ENCODE results near the gene SLC24A4. TPM values are rescaled to one million over a fixed set of nuclear protein-coding genes. Genes with fewer than 3 reads are reported as not detected.

The SLC24A4 gene
- total RNA-seq, 4 donors from 2014 or later = 0.75 to 1.9 (median 1.4) TPM

DNA sequence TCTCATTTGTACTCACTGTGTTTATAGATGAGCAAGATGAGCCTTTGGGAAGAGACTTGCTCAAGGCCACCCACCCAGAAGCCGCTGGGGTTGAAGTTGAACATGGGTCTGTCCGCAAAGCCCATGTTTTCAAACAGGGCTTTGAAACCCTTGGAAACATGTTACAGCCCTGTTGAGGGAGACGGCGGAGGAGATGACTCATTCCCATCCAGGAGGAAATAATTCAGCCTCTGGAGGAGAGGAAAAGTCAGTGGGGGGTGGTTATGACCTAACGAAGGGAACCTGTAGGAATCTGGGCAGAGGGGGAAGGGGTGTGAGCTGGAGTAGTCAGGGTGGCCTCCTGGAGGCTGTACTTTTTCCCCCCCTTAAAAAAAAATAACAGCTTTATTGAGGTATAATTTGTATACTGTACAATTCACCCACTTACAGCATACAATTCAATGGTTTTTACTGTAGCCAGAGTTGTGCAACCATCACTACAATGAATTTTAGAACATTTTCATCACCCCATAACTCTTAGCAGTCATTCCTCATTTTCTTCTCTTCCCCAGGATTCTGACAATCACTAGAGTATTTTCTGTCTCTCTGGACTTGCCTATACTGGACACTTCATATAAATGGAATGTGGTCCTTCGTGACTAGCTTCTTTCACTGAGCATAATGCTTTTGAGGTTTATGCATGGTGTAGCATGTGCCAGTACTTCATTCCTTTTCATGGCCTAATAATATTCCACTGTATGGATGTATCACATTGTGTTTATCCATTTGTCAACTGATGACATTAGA lies 188.7 kb downstream of the SLC24A4 start:
- TF ChIP-seq, protein P1, sequence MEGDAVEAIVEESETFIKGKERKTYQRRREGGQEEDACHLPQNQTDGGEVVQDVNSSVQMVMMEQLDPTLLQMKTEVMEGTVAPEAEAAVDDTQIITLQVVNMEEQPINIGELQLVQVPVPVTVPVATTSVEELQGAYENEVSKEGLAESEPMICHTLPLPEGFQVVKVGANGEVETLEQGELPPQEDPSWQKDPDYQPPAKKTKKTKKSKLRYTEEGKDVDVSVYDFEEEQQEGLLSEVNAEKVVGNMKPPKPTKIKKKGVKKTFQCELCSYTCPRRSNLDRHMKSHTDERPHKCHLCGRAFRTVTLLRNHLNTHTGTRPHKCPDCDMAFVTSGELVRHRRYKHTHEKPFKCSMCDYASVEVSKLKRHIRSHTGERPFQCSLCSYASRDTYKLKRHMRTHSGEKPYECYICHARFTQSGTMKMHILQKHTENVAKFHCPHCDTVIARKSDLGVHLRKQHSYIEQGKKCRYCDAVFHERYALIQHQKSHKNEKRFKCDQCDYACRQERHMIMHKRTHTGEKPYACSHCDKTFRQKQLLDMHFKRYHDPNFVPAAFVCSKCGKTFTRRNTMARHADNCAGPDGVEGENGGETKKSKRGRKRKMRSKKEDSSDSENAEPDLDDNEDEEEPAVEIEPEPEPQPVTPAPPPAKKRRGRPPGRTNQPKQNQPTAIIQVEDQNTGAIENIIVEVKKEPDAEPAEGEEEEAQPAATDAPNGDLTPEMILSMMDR (IDR thresholded peaks at IDR 0.05; ENCODE audit: low read depth) = no peak

DNA sequence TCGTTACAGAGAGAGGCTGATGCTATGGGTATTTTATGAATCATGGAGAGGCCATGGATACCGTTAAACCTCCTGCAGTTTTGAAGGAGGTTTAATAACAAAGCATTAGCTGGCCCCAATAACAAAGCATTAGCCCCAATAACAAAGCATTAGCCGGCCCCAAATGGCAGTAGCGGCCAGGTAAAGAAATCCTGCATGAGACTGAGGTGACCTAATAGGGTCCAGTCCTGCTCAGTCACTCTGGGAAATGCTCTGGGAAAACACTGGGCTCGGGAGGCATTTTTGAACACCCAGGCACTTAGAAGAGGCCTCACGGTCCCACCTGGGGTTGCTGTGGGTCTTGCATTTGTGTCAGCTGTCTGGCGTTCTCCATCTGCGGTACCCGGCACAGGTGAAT lies 189.8 kb downstream of the SLC24A4 start:
- TF ChIP-seq, protein P1 (IDR thresholded peaks at IDR 0.05; ENCODE audit: low read depth) = no peak

DNA sequence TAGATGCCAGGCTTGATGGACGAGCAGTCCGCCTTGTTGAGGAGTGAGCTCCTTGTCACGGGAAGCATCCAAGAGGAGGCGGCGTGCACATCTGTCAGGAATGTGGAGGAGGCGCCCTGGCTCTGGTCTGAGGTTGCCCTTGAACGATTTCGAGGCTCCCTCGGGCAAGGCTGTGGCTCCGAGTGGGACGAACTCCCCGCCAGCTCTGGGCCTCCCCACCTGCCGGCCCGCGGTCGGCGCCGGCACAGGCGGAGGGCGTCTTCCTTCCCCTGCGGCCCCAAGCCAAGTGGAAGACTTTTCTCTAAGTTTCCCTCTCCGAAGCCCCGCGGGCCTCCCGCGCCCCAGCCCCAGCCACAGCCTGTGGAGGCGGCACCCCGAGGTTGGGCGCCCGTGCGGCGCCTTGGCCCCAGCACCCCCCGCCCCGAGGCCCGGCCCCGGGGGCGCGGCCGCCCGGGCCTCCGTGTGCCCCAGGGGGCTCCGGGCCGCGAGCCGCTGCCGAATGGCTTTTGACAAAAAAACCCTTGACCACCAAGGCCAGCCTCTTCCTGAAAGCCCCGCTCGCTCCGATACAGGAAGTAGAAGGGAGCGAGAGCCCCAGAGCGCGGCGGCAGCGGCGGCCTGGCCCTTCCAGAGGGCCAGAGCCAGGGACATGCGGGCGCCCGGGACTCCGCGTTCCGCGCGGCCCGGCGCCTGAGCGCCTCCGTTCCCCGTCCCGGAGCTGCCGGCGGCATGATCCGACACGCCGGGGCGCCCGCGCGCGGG lies 190.4 kb downstream of the SLC24A4 start, which contains the start of gene RIN3:
Gene RIN3 (plus strand): TSS at position 578 of the 762 bp plus-strand sequence. CDS start 152 bp downstream, at position 730.
- TF ChIP-seq, protein P1 (IDR thresholded peaks at IDR 0.05; ENCODE audit: low read depth) = no peak

DNA sequence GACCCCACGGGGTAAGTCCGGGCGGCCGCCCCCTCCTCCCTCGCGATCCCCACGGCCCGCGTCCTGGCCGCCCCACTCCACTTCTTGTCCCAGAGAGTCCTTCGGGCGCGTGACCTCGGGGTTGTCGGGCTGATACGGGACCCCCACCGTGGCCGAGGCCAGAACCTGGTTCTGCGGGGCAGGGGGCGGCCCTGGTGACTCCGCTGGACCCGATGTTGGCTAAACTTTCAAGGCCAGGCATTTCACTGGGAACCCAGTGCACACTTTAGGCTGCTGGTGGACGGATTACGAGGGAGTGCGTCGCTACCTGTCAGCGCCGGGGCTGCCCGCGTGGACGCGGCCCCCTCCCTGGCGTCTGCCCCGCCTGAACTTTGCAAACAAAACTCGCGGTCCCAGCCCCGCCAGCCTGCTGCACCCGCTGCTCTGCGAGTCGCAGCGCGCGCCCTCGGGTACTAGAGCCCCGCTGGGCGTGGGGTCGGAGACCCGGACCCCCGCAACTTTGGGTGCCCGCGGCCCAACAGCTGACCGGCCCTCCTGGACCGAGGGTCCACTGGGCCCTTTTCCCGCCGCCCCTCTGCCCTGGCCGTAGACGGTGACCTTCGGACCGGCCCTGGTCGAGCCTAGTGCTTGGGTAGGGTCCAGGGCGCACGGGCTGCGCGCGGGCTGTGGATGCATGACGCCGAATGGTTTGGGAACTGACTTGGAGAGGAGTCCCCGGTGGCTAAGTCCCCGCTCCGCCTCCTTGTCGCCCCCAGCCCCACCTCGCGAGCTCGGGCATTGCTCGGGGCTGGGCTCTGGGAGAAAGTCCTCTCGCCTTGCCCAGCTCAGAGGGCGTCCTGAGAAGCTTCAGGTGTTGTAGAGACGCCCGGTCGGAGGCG lies 191.2 kb downstream of the SLC24A4 start:
- TF ChIP-seq, protein P1 (IDR thresholded peaks at IDR 0.05; ENCODE audit: low read depth) = no peak

DNA sequence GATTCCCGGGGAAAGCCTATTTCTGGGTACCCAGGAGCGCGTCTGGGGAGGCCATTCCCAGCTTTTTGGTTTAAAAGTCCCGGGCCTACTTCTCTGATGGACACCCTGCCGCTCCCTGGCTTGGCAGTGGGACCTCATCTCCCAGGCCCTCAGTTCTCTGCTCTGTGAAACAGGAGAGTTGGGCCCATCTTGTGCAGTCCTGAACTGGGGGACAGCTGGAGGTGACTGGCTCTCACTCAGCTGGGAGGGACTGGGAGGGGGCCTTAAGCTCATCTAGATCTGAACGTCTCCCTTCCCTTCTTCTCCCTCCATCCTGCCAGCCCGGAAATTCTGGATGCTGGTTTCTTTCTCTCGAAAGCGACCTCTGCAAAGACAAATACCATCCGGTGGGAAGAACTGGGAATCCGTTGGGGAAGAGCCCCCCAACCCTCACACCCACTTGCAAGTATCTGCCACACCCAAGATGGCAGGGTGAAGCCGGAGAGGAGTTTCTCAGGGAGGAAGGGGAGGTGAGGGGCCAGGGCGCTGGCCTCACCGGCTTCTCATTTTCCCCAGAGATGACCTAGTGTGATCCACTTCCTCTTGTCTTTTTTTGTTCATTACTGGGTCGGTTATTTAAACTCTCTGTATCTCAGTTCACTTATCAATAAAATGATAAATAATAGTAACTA lies 192.0 kb downstream of the SLC24A4 start:
- TF ChIP-seq, protein P1 (IDR thresholded peaks at IDR 0.05; ENCODE audit: low read depth) = no peak

DNA sequence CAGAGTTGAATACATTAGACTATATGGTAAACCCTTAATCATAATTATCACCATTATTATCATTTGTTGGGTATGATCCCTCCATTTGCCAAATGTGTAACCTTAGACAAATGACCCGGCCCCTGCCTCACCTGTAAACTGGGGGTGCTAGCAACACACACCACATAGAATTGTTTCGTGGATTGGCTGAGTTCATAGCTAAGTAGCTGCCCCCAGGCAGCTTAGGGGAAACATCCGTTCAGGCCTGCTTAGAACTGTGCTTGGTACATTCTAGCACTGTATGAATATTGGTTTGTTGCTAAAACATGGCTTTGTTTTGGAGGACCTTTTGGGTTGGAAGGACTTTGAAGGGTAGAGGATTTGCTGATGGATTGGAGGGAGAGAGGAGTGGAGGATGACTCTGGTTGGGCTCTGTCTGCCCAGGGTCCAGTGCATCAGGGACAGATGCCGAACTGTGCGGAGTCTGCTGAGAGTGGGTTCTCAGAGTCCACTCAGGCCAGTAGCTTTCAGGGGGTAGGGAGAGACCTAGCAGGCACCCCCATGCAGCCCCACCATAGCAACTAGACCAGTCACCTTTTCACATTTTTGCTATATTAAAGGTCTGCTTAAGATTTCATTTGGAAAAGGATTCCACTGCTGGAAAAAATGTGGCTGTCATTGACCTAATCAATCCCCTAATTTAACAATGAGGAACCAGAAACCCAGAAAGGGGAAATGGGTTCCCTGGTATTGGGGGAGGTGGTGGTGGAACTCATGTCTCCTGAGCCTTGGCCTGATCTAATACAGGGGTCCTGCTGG lies 192.8 kb downstream of the SLC24A4 start:
- TF ChIP-seq, protein P1 (IDR thresholded peaks at IDR 0.05; ENCODE audit: low read depth) = no peak
